Activated effector memory CD4-positive, alpha-beta T cell treated with anti-CD3 and anti-CD28 coated beads, Interleukin-2, amount 50 U/mL, for 16 hours (primary cell): ENCODE measurements around the gene ENTPD1.

Experiments used
- DNase-seq: peaks from one replicate; pipeline ENCODE4 v3.0.0-alpha.2; 2020

ENTPD1 gene

GRCh38 chr10:95833042-95833610 is 77.2 kb downstream of the ENTPD1 start:
- DNase-seq = no peak

GRCh38 chr10:95834406-95834805 is 78.4 kb downstream of the ENTPD1 start:
- no peak for DNase-seq

- no peak for DNase-seq
These were observed 79.3 kb downstream of the ENTPD1 start for GRCh38 chr10:95835149-95835860.

GRCh38 chr10:95835911-95836310 is 79.9 kb downstream of the ENTPD1 start:
- no peak for DNase-seq

GRCh38 chr10:95836610-95837355 is 80.8 kb downstream of the ENTPD1 start:
- no peak for DNase-seq

GRCh38 chr10:95837356-95837776 is 81.4 kb downstream of the ENTPD1 start:
- DNase-seq = no peak

- DNase-seq = no peak
These were observed 81.8 kb downstream of the ENTPD1 start for GRCh38 chr10:95837783-95838182.

GRCh38 chr10:95840121-95840520 is 84.2 kb downstream of the ENTPD1 start:
- no peak for DNase-seq

GRCh38 chr10:95840681-95841080 is 84.7 kb downstream of the ENTPD1 start:
- no peak for DNase-seq

GRCh38 chr10:95841661-95842498 is 85.9 kb downstream of the ENTPD1 start:
- no peak for DNase-seq

GRCh38 chr10:95845411-95845810 is 89.4 kb downstream of the ENTPD1 start:
- DNase-seq = no peak

- no peak for DNase-seq
These were observed 91.0 kb downstream of the ENTPD1 start for GRCh38 chr10:95847007-95847406.

- no peak for DNase-seq
These were observed 92.9 kb downstream of the ENTPD1 start for GRCh38 chr10:95848841-95849240.

- no peak for DNase-seq
These were observed 94.8 kb downstream of the ENTPD1 start for GRCh38 chr10:95850791-95851190.

- DNase-seq = no peak
These were observed 104.4 kb downstream of the ENTPD1 start for GRCh38 chr10:95860166-95860940.

- no peak for DNase-seq
These were observed 105.4 kb downstream of the ENTPD1 start for GRCh38 chr10:95861386-95861785.

GRCh38 chr10:95864906-95865813 is 109.2 kb downstream of the ENTPD1 start:
- no peak for DNase-seq

- DNase-seq = no peak
These were observed 110.0 kb downstream of the ENTPD1 start for GRCh38 chr10:95865814-95866466.

- no peak for DNase-seq
These were observed 110.5 kb downstream of the ENTPD1 start for GRCh38 chr10:95866467-95866842.

GRCh38 chr10:95867866-95868265 is 111.9 kb downstream of the ENTPD1 start:
- no peak for DNase-seq
